Liver (tissue), 3 donors: ENCODE measurements around the gene LDB2.

Experiments
- EGR1 ChIP-seq, 2 donors: IDR thresholded peaks; 2 replicates each; pipeline ENCODE4 v1.6.1; 2016 to 2018; ENCODE audit warnings: antibody characterized with exemption in 2 of 2, low read depth in 2 of 2
- FOXA2 ChIP-seq: IDR thresholded peaks from 2 replicates; pipeline ENCODE4 v1.6.1; 2016; ENCODE audit warnings: antibody characterized with exemption
- GABPA ChIP-seq, 2 donors: IDR thresholded peaks in 1 of 2; conservative IDR thresholded peaks in 1 of 2; 2 replicates each; pipeline ENCODE4 v1.6.1; 2016; ENCODE audit warnings: antibody characterized with exemption in 2 of 2, mild to moderate bottlenecking in 1 of 2, moderate library complexity in 1 of 2
- HNF4G ChIP-seq: IDR thresholded peaks from 2 replicates; pipeline ENCODE4 v1.6.1; 2016; ENCODE audit warnings: antibody characterized with exemption
- JUND ChIP-seq, 2 donors: IDR thresholded peaks; 2 replicates each; pipeline ENCODE4 v1.6.1; 2016; ENCODE audit warnings: antibody characterized with exemption in 2 of 2
- RAD21 ChIP-seq, 2 donors: IDR thresholded peaks; 2 replicates each; pipeline ENCODE4 v1.6.1; 2016; ENCODE audit warnings: antibody characterized with exemption in 2 of 2, mild to moderate bottlenecking in 2 of 2
- SP1 ChIP-seq: IDR thresholded peaks from 2 replicates; pipeline ENCODE4 v1.6.1; 2018; ENCODE audit warnings: antibody characterized with exemption, mild to moderate bottlenecking
- TAF1 ChIP-seq: conservative IDR thresholded peaks from 2 replicates; pipeline ENCODE4 v1.6.1; 2016; ENCODE audit warnings: antibody characterized with exemption, mild to moderate bottlenecking
- YY1 ChIP-seq: IDR thresholded peaks from 2 replicates; pipeline ENCODE4 v1.6.1; 2016; ENCODE audit warnings: antibody characterized with exemption, mild to moderate bottlenecking
- TF ChIP-seq, protein P1 (sequence below): IDR thresholded peaks from 2 replicates; pipeline ENCODE4 v1.6.1; 2016; ENCODE audit warnings: antibody characterized with exemption, mild to moderate bottlenecking
- TF ChIP-seq, protein P2 (sequence below): fragments of 150-350 bp; IDR thresholded peaks from 2 replicates; pipeline ENCODE4 v1.5.1; 2017; ENCODE audit warnings: improper control_type of control experiment, low read depth, low read length; ENCODE audit not compliant: missing input control
- TF ChIP-seq, protein P3 (sequence below): IDR thresholded peaks from 2 replicates; pipeline ENCODE4 v1.6.1; 2016; ENCODE audit warnings: antibody characterized with exemption
- TF ChIP-seq, protein P4 (sequence below): IDR thresholded peaks from 2 replicates; pipeline ENCODE4 v1.6.1; 2016; ENCODE audit warnings: antibody characterized with exemption
- donor health status: healthy.
- donor health status: healthy.

DNA sequence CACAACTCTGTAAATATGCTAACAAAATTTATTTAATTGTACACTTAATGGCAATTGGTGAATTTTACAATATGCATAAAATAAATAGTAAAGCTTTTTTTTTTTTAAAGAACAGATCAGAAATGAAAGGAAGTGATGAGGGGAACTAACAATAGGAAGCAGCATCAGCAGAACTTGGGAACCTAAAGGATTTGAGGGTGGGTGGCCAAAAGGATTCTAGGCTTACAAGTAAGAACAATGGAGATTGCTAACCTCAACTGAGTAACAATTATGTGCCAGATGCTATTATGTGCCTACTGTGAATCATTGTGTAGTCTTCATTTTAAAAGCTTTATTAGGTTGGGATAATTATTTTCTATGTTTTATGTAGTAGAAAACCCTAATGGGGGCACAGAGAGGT is 185.2 kb downstream of the LDB2 start:
- TF ChIP-seq YY1 (no peak), RAD21 (IDR thresholded peaks at IDR 0.05) (no peak), JUND (IDR thresholded peaks at IDR 0.05) (no peak), FOXA2 (no peak), HNF4G (no peak), TAF1 (no peak), GABPA (IDR thresholded peaks at IDR 0.05 in 1 of 2, conservative IDR thresholded peaks at IDR 0.05 in 1 of 2) (no peak), SP1 (no peak), EGR1 (IDR thresholded peaks at IDR 0.05; ENCODE audit: low read depth in 2 of 2) (no peak)
- TF ChIP-seq, protein P1, sequence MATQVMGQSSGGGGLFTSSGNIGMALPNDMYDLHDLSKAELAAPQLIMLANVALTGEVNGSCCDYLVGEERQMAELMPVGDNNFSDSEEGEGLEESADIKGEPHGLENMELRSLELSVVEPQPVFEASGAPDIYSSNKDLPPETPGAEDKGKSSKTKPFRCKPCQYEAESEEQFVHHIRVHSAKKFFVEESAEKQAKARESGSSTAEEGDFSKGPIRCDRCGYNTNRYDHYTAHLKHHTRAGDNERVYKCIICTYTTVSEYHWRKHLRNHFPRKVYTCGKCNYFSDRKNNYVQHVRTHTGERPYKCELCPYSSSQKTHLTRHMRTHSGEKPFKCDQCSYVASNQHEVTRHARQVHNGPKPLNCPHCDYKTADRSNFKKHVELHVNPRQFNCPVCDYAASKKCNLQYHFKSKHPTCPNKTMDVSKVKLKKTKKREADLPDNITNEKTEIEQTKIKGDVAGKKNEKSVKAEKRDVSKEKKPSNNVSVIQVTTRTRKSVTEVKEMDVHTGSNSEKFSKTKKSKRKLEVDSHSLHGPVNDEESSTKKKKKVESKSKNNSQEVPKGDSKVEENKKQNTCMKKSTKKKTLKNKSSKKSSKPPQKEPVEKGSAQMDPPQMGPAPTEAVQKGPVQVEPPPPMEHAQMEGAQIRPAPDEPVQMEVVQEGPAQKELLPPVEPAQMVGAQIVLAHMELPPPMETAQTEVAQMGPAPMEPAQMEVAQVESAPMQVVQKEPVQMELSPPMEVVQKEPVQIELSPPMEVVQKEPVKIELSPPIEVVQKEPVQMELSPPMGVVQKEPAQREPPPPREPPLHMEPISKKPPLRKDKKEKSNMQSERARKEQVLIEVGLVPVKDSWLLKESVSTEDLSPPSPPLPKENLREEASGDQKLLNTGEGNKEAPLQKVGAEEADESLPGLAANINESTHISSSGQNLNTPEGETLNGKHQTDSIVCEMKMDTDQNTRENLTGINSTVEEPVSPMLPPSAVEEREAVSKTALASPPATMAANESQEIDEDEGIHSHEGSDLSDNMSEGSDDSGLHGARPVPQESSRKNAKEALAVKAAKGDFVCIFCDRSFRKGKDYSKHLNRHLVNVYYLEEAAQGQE = no peak
- TF ChIP-seq, protein P2, sequence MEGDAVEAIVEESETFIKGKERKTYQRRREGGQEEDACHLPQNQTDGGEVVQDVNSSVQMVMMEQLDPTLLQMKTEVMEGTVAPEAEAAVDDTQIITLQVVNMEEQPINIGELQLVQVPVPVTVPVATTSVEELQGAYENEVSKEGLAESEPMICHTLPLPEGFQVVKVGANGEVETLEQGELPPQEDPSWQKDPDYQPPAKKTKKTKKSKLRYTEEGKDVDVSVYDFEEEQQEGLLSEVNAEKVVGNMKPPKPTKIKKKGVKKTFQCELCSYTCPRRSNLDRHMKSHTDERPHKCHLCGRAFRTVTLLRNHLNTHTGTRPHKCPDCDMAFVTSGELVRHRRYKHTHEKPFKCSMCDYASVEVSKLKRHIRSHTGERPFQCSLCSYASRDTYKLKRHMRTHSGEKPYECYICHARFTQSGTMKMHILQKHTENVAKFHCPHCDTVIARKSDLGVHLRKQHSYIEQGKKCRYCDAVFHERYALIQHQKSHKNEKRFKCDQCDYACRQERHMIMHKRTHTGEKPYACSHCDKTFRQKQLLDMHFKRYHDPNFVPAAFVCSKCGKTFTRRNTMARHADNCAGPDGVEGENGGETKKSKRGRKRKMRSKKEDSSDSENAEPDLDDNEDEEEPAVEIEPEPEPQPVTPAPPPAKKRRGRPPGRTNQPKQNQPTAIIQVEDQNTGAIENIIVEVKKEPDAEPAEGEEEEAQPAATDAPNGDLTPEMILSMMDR = no peak
- TF ChIP-seq, protein P3, sequence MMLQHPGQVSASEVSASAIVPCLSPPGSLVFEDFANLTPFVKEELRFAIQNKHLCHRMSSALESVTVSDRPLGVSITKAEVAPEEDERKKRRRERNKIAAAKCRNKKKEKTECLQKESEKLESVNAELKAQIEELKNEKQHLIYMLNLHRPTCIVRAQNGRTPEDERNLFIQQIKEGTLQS = no peak
- TF ChIP-seq, protein P4, sequence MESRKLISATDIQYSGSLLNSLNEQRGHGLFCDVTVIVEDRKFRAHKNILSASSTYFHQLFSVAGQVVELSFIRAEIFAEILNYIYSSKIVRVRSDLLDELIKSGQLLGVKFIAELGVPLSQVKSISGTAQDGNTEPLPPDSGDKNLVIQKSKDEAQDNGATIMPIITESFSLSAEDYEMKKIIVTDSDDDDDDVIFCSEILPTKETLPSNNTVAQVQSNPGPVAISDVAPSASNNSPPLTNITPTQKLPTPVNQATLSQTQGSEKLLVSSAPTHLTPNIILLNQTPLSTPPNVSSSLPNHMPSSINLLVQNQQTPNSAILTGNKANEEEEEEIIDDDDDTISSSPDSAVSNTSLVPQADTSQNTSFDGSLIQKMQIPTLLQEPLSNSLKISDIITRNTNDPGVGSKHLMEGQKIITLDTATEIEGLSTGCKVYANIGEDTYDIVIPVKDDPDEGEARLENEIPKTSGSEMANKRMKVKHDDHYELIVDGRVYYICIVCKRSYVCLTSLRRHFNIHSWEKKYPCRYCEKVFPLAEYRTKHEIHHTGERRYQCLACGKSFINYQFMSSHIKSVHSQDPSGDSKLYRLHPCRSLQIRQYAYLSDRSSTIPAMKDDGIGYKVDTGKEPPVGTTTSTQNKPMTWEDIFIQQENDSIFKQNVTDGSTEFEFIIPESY = no peak
